K562 (cell line): ENCODE measurements around the gene LSR. TPM values are rescaled to one million over a fixed set of nuclear protein-coding genes. Genes with fewer than 3 reads are reported as not detected.

Experiments used
- ATAC-seq: fragments of 200-7000 bp; cut with Tn5 transposase; 3 replicates; pipeline ENCODE4 v1.9.1; 2020; ENCODE audit warnings: moderate library complexity
- BruUV-seq: library from RNA; stranded (reverse); fragments of 400-500 nt; replicated peaks from 2 replicates; lab custom pipeline; 2021; lab: Mats Ljungman, UMichigan
- CTCF ChIA-PET: fragments of 300-600 bp; formaldehyde crosslinking; extraction: SDS; loops from one replicate; lab custom pipeline; 2021; ENCODE audit warnings: low intra/inter-chr PET ratio; lab: Yijun Ruan, JAX
- POLR2A ChIA-PET: fragments of 300-600, 350-650 bp; sonication (Branson Sonifier 250); formaldehyde crosslinking; extraction: SDS; loops from one replicate; lab custom pipeline; 2021; ENCODE audit warnings: antibody characterized with exemption, inconsistent platforms; lab: Yijun Ruan, JAX
- DNase-seq, 4 experiments: peaks; one replicate each; pipeline versions ENCODE4 v3.0.0 to v3.0.0-alpha.2; 2011 to 2018; ENCODE audit warnings: low spot score in 3 of 4, mixed read lengths in 3 of 4; ENCODE audit errors: extremely low read depth in 1 of 4
- FAIRE-seq: peaks from 2 replicates; lab custom pipeline; 2011; peaks lifted over from hg19 to GRCh38; lab: Jason Lieb, UNC
- H2AFZ ChIP-seq: 2 replicates; pipeline ENCODE4 v1.6.0; 2011; ENCODE audit warnings: low read depth, low read length, control low read depth, inconsistent platforms
- H3K27ac ChIP-seq: fragments of 200-600 bp; 3 replicates; pipeline ENCODE4 v1.8.0; 2011; ENCODE audit warnings: low read depth, mild to moderate bottlenecking, control low read depth, inconsistent platforms, low read length, moderate library complexity, mixed read lengths; ENCODE audit errors: extremely low read depth
- H3K27me3 ChIP-seq, 2 experiments: fragments of 300-600 bp in 1 of 2; 2 replicates in 1 of 2; 3 replicates in 1 of 2; pipeline versions ENCODE4 v1.6.0 to v1.8.0; 2011; ENCODE audit warnings: inconsistent platforms in 2 of 2, low read length in 2 of 2, mild to moderate bottlenecking in 1 of 2, mixed read lengths in 1 of 2, moderate library complexity in 1 of 2; ENCODE audit not compliant: control insufficient read depth in 2 of 2, insufficient read depth in 2 of 2
- H3K36me3 ChIP-seq: fragments of 300-600 bp; 3 replicates; pipeline ENCODE4 v1.8.0; 2011; ENCODE audit warnings: mild to moderate bottlenecking, low read length, inconsistent platforms; ENCODE audit not compliant: control insufficient read depth, insufficient read depth
- H3K4me1 ChIP-seq, 2 experiments: fragments of 200-600 bp in 1 of 2; replicated peaks in 1 of 2; 2 replicates in 1 of 2; 3 replicates in 1 of 2; pipeline versions ENCODE4 v1.5.1 to v1.8.0; 2011; ENCODE audit warnings: inconsistent platforms in 2 of 2, low read length in 2 of 2, mild to moderate bottlenecking in 1 of 2, mixed read lengths in 1 of 2, moderate library complexity in 1 of 2; ENCODE audit not compliant: control insufficient read depth in 2 of 2, insufficient read depth in 2 of 2
- H3K4me2 ChIP-seq: 2 replicates; pipeline ENCODE4 v1.6.1; 2011; ENCODE audit warnings: low read length, control low read depth, inconsistent platforms, mixed read lengths; ENCODE audit not compliant: insufficient read depth
- H3K4me3 ChIP-seq: fragments of 200-600 bp; sonication (generic), shearing (Covaris generic); 2 replicates; pipeline ENCODE4 v1.5.1; 2016; ENCODE audit warnings: control low read depth, inconsistent platforms
- H3K79me2 ChIP-seq: fragments of 200-600 bp; 3 replicates; pipeline ENCODE4 v1.8.0; 2011; ENCODE audit warnings: low read length, inconsistent platforms; ENCODE audit not compliant: control insufficient read depth, insufficient read depth
- H3K9ac ChIP-seq, 2 experiments: 2 replicates each; pipeline versions ENCODE4 v1.6.0 to v1.6.1; 2011; ENCODE audit warnings: low read depth in 2 of 2, low read length in 2 of 2, control low read depth in 1 of 2, inconsistent platforms in 1 of 2, mild to moderate bottlenecking in 1 of 2, mixed read lengths in 1 of 2; ENCODE audit not compliant: insufficient read depth in 1 of 2
- H3K9me1 ChIP-seq: one replicate; pipeline ENCODE4 v1.6.0; 2011; ENCODE audit warnings: inconsistent platforms, mild to moderate bottlenecking, low read length, moderate library complexity; ENCODE audit not compliant: control insufficient read depth, insufficient read depth
- H3K9me3 ChIP-seq: replicated peaks from 2 replicates; pipeline ENCODE4 v1.5.1; 2011; ENCODE audit warnings: low read depth, low read length, inconsistent platforms; ENCODE audit not compliant: control insufficient read depth, insufficient read depth
- H4K20me1 ChIP-seq: replicated peaks from 2 replicates; pipeline ENCODE4 v1.6.1; 2011; ENCODE audit warnings: low read length, inconsistent platforms, mixed read lengths; ENCODE audit not compliant: control insufficient read depth, insufficient read depth
- BHLHE40 ChIP-seq: IDR thresholded peaks from 2 replicates; pipeline ENCODE4 v1.6.1; 2011; ENCODE audit warnings: low read length, improper control_type of control experiment
- GABPA ChIP-seq: fragments of 200-800 bp; sonication (Bioruptor generic); conservative IDR thresholded peaks from 2 replicates; pipeline ENCODE4 v1.6.1; 2016; ENCODE audit warnings: low read depth, missing genetic modification characterization, missing compliant biosample characterization
- NFE2L1 ChIP-seq: fragments of 450-650 bp; IDR thresholded peaks from 2 replicates; pipeline ENCODE4 v1.6.1; 2016; ENCODE audit warnings: missing genetic modification characterization, low read depth, mild to moderate bottlenecking, missing compliant biosample characterization, moderate library complexity, borderline replicate concordance
- SPI1 ChIP-seq: IDR thresholded peaks from 2 replicates; pipeline ENCODE4 v1.6.1; 2011; ENCODE audit warnings: low read depth, low read length, control low read depth, borderline replicate concordance
- ZBTB33 ChIP-seq: sonication (generic); formaldehyde crosslinking; IDR thresholded peaks from 2 replicates; pipeline ENCODE4 v1.8.1; 2023; ENCODE audit warnings: mild to moderate bottlenecking, missing genetic modification reagents
- WGBS: fragments of 100-300 bp; shearing (Covaris generic); methylation state at CpG from one replicate; pipeline ENCODE4 v1.1.6; 2016; ENCODE audit warnings: low coverage, mixed read lengths; ENCODE audit not compliant: insufficient coverage; ENCODE audit errors: missing lambda C conversion rate; 5-methylcytosine and 5-hydroxymethylcytosine counted together
- in situ Hi-C: fragments of 300-500 bp; cut with MboI; formaldehyde crosslinking; loops from 4 replicates; pipeline ENCODE4 v1.15.0; 2018; ENCODE audit warnings: inconsistent platforms, mixed read lengths
- intact Hi-C: fragments of 100-400 bp; cut with micrococcal nuclease; formaldehyde crosslinking; loops from 2 replicates; pipeline ENCODE4 v1.14.2; 2022
- polyA plus RNA-seq, 8 experiments: library from polyadenylated mRNA; depleted of rRNA in 4 of 8; stranded (reverse) in 5 of 8; unstranded in 3 of 8; fragments of >200 nt; fragmentation: Nextera tagmentation in 2 of 8; fragmentation: Illumina TruSeq in 1 of 8; extraction: Ambion mirVana in 2 of 8; extraction: Trizol in 1 of 8; gene quantifications; 2 replicates each; pipeline versions ENCODE4 v1.2.1 to v1.2.3, GENCODE V29; 2011 to 2014; ENCODE audit warnings: inconsistent platforms in 1 of 8, missing spikeins in 1 of 8
- total RNA-seq, 7 experiments: library from RNA; depleted of rRNA in 6 of 7; stranded (reverse); fragments of >200 nt in 6 of 7; fragmentation: Illumina TruSeq in 2 of 7; extraction: Trizol in 2 of 7; gene quantifications; 2 replicates each; pipeline versions ENCODE4 v1.2.1 to v1.2.3, GENCODE V29; 2011 to 2021; ENCODE audit warnings: low replicate concordance in 1 of 7

The LSR gene
- total and polyA plus RNA-seq, 9 of the 15 experiments (the other 6 are each of a cell fraction or from before 2014, with no cell fraction given): 0.44 to 87.9 (median 28.0) TPM

DNA sequence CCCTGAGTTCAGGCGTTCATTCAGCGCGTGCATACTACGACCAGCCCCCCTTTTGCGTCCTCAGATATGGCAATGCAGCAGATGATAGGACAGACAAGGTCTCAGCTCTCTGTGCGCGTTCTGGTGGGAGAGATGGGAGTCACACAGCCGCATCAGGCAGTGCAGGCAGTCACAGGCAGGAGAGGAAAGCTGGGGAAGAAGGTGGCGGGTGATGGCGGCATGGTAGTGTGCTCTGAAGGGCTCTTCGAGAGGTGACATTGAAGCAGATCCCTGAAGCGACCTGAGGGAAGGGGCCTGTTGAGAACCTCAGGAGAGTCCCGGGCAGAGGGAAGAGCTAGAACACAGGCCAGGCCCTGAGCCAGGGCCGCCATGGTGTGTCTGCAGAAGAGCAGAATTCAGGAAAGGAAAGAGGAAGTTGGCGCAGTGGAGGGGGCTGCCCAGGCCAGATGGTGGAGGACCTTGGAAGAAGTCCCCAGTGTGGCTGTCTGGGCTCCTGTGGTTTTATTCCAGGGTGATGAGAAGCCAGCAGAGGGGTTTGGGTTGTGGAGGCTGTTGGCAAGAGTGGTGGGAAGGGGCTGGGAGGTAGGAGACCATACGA is 23.4 kb downstream of the LSR start:
- intact Hi-C loops (no loop called here), in situ Hi-C loops (loop anchor here (10.0 kb wide), 2 partner anchors 63 to 193 kb away; no protein-coding TSS in a partner anchor)
- Histone ChIP-seq H3K4me1 (peaks cover 7 to 34% of the 10 kb centered on the region in 2 experiments), H3K4me2 (no peak overlapping the region), H3K27ac (no peak overlapping the region), H3K79me2 (peaks cover 13% of the 10 kb centered on the region), H2AFZ (no peak overlapping the region), H3K27me3 (no peaks in the 10 kb centered on the region), H3K9ac (peak overlapping the region in 1 of 2 experiments; percentile 62; a peak in 2 of 4 replicates), H3K9me3 (no peaks in the 10 kb centered on the region), H4K20me1 (no peaks in the 10 kb centered on the region), H3K9me1 (no peaks in the 10 kb centered on the region), H3K4me3 (no peak overlapping the region), H3K36me3 (peaks cover 65% of the 10 kb centered on the region; the same call in 2 of the 3 replicates)
- CTCF ChIA-PET: interaction anchor here (0.5 kb wide), 1 partner anchor 18 kb away, joined by 3 read pairs; no protein-coding TSS in a partner anchor
- TF ChIP-seq ZBTB33 (peak; percentile 85), NFE2L1 (no peak), SPI1 (peak; percentile 45; the same call in 1 of the 2 replicates), BHLHE40 (no peak), GABPA (tag) (no peak)
- FAIRE-seq (no peak), ATAC-seq (no peak), DNase-seq (no peak)
- no TSS peak for BruUV-seq
- 91% methylated on average over 13 of the region's 16 CpGs for whole genome bisulfite sequencing
- POLR2A ChIA-PET: interaction anchor here (1.4 kb wide), 1 partner anchor 32 kb away, joined by 3 read pairs; no protein-coding TSS in a partner anchor
